SK-N-SH treated with all-trans-retinoic acid at 6 μM for 48 hours (cell line): Measurements from ENCODE around the gene AUTS2.

Experiments used
- ATAC-seq: fragments of 200-7000 bp; cut with Tn5 transposase; 3 replicates; pipeline ENCODE4 v1.9.1; 2020; ENCODE audit warnings: mild to moderate bottlenecking, moderate library complexity
- ARNTL ChIP-seq: fragments of 450-650 bp; formaldehyde crosslinking; IDR thresholded peaks from 2 replicates; pipeline ENCODE4 v1.5.0; 2020; ENCODE audit warnings: low read depth, mild to moderate bottlenecking, moderate library complexity, borderline replicate concordance
- BACH2 ChIP-seq: fragments of 250-450 bp; sonication (Bioruptor Pico); IDR thresholded peaks from 2 replicates; pipeline ENCODE4 v1.9.0; 2021; ENCODE audit warnings: mild to moderate bottlenecking, borderline replicate concordance
- CSDC2 ChIP-seq: fragments of 250-450 bp; sonication (Bioruptor Pico); IDR thresholded peaks from 2 replicates; pipeline ENCODE4 v1.5.0; 2020; ENCODE audit warnings: mild to moderate bottlenecking, moderate library complexity
- CSRNP3 ChIP-seq: fragments of 250-450 bp; sonication (Bioruptor Pico); IDR thresholded peaks from 2 replicates; pipeline ENCODE4 v1.5.1; 2021; ENCODE audit warnings: mild to moderate bottlenecking, moderate library complexity
- ESRRG ChIP-seq: fragments of 250-450 bp; sonication (Bioruptor Pico); IDR thresholded peaks from 2 replicates; pipeline ENCODE4 v1.6.1; 2021; ENCODE audit warnings: mild to moderate bottlenecking
- GLIS3 ChIP-seq: fragments of 250-450 bp; sonication (Bioruptor Pico); IDR thresholded peaks from 2 replicates; pipeline ENCODE4 v1.5.0; 2020; ENCODE audit warnings: mild to moderate bottlenecking, moderate library complexity
- ISL1 ChIP-seq: fragments of 250-450 bp; sonication (Bioruptor Pico); IDR thresholded peaks from 2 replicates; pipeline ENCODE4 v2.1.2; 2022; ENCODE audit warnings: mild to moderate bottlenecking, moderate library complexity
- OSR1 ChIP-seq: fragments of 250-450 bp; sonication (Bioruptor Pico); IDR thresholded peaks from 2 replicates; pipeline ENCODE4 v1.8.0; 2022; ENCODE audit warnings: moderate library complexity, mild to moderate bottlenecking, inconsistent platforms
- POU6F1 ChIP-seq: fragments of 250-450 bp; sonication (Bioruptor Pico); IDR thresholded peaks from 2 replicates; pipeline ENCODE4 v1.8.0; 2021; ENCODE audit warnings: low read depth, mild to moderate bottlenecking, moderate library complexity, borderline replicate concordance
- RARB ChIP-seq: fragments of 250-450 bp; sonication (Bioruptor Pico); IDR thresholded peaks from 2 replicates; pipeline ENCODE4 v1.8.0; 2021; ENCODE audit warnings: mild to moderate bottlenecking, moderate library complexity
- SNAI2 ChIP-seq: fragments of 250-450 bp; sonication (Bioruptor Pico); IDR thresholded peaks from 2 replicates; pipeline ENCODE4 v1.5.0; 2020; ENCODE audit warnings: mild to moderate bottlenecking, moderate library complexity
- TCF4 ChIP-seq: fragments of 250-450 bp; sonication (Bioruptor Pico); IDR thresholded peaks from 2 replicates; pipeline ENCODE4 v1.8.0; 2021; ENCODE audit warnings: mild to moderate bottlenecking, moderate library complexity, borderline replicate concordance
- TOX ChIP-seq: fragments of 250-450 bp; sonication (Bioruptor Pico); IDR thresholded peaks from 2 replicates; pipeline ENCODE4 v1.8.0; 2021; ENCODE audit warnings: mild to moderate bottlenecking, moderate library complexity, borderline replicate concordance
- TSHZ2 ChIP-seq: fragments of 250-450 bp; sonication (Bioruptor Pico); IDR thresholded peaks from 2 replicates; pipeline ENCODE4 v1.5.0; 2020; ENCODE audit warnings: mild to moderate bottlenecking, moderate library complexity
- ZC3H10 ChIP-seq: fragments of 250-450 bp; sonication (Bioruptor Pico); IDR thresholded peaks from 2 replicates; pipeline ENCODE4 v1.5.1; 2021; ENCODE audit warnings: mild to moderate bottlenecking, moderate library complexity
- ZFP3 ChIP-seq: fragments of 250-450 bp; sonication (Bioruptor Pico); IDR thresholded peaks from 2 replicates; pipeline ENCODE4 v1.5.0; 2020; ENCODE audit warnings: mild to moderate bottlenecking, moderate library complexity
- ZFP30 ChIP-seq: fragments of 450-650 bp; formaldehyde crosslinking; IDR thresholded peaks from 2 replicates; pipeline ENCODE4 v1.5.0; 2022; ENCODE audit warnings: mild to moderate bottlenecking, moderate library complexity
- ZNF565 ChIP-seq: fragments of 450-650 bp; formaldehyde crosslinking; conservative IDR thresholded peaks from 2 replicates; pipeline ENCODE4 v1.5.0; 2020; ENCODE audit warnings: low read depth, mild to moderate bottlenecking, moderate library complexity
- ZNF70 ChIP-seq: fragments of 450-650 bp; formaldehyde crosslinking; IDR thresholded peaks from 2 replicates; pipeline ENCODE4 v1.5.0; 2020; ENCODE audit warnings: mild to moderate bottlenecking, moderate library complexity
- ZNF8 ChIP-seq: fragments of 450-650 bp; formaldehyde crosslinking; IDR thresholded peaks from 2 replicates; pipeline ENCODE4 v1.5.0; 2020; ENCODE audit warnings: mild to moderate bottlenecking, moderate library complexity
- TF ChIP-seq, protein P1 (sequence below): fragments of 250-450 bp; sonication (Bioruptor Pico); IDR thresholded peaks from 2 replicates; pipeline ENCODE4 v1.8.0; 2020; ENCODE audit warnings: mild to moderate bottlenecking, moderate library complexity, borderline replicate concordance

The AUTS2 gene

DNA sequence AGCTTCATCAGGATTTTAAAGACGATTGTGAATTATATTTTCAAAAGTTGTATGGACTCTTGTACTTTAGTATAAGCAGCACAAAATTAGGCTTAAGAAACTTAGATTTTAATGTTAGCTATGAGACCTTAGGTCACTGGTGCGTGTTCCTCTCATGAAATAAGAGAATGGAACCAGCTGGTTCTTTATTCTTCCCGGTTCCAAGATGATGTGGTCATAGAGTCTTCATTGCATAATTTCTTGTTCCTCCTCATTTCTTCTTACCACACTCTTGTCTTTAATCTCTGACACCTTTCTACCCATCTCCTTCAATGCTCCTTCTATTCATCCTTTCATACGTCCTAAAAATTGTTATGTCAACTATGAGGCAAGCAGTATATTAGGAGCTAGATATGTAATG lies 437.2 kb downstream of the AUTS2 start:
- TF ChIP-seq RARB (CRISPR knock-in tag) (no peak), ZNF70 (CRISPR knock-in tag) (no peak), CSRNP3 (CRISPR knock-in tag) (no peak), ZNF8 (no peak), ISL1 (no peak)
- ATAC-seq: no peak

- TF ChIP-seq ZFP30 (no peak), ZFP3 (CRISPR knock-in tag) (no peak), ZNF70 (CRISPR knock-in tag) (no peak), RARB (CRISPR knock-in tag) (no peak), ZNF565 (no peak), GLIS3 (CRISPR knock-in tag) (no peak), TSHZ2 (CRISPR knock-in tag) (no peak), ISL1 (no peak), ZNF8 (no peak), ZC3H10 (CRISPR knock-in tag) (no peak), SNAI2 (CRISPR knock-in tag) (no peak), TCF4 (CRISPR knock-in tag) (no peak), POU6F1 (CRISPR knock-in tag) (no peak), ESRRG (CRISPR knock-in tag) (no peak), OSR1 (no peak), BACH2 (CRISPR knock-in tag) (no peak), CSDC2 (CRISPR knock-in tag) (no peak)
- TF ChIP-seq, protein P1, sequence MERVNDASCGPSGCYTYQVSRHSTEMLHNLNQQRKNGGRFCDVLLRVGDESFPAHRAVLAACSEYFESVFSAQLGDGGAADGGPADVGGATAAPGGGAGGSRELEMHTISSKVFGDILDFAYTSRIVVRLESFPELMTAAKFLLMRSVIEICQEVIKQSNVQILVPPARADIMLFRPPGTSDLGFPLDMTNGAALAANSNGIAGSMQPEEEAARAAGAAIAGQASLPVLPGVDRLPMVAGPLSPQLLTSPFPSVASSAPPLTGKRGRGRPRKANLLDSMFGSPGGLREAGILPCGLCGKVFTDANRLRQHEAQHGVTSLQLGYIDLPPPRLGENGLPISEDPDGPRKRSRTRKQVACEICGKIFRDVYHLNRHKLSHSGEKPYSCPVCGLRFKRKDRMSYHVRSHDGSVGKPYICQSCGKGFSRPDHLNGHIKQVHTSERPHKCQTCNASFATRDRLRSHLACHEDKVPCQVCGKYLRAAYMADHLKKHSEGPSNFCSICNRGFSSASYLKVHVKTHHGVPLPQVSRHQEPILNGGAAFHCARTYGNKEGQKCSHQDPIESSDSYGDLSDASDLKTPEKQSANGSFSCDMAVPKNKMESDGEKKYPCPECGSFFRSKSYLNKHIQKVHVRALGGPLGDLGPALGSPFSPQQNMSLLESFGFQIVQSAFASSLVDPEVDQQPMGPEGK (CRISPR knock-in tag): no peak
- ATAC-seq: no peak
Measured at GRCh38 chr7:70035955-70036354, 437.7 kb downstream of the AUTS2 start.

GRCh38 chr7:70036695-70037094 lies 438.4 kb downstream of the AUTS2 start:
- no peak; the same call in 2 of the 3 replicates for ATAC-seq
- TF ChIP-seq POU6F1 (CRISPR knock-in tag) (no peak), GLIS3 (CRISPR knock-in tag) (no peak), ZFP3 (CRISPR knock-in tag) (no peak), TOX (CRISPR knock-in tag) (no peak), SNAI2 (CRISPR knock-in tag) (no peak), CSRNP3 (CRISPR knock-in tag) (no peak), RARB (CRISPR knock-in tag) (no peak), TCF4 (CRISPR knock-in tag) (no peak), ZNF565 (no peak), ZC3H10 (CRISPR knock-in tag) (no peak), ARNTL (CRISPR knock-in tag) (no peak), ZNF8 (no peak), ZNF70 (CRISPR knock-in tag) (no peak), ISL1 (no peak)
- TF ChIP-seq, protein P1 (CRISPR knock-in tag): no peak
